ENCODE data around the gene EFNA2.

DNA sequence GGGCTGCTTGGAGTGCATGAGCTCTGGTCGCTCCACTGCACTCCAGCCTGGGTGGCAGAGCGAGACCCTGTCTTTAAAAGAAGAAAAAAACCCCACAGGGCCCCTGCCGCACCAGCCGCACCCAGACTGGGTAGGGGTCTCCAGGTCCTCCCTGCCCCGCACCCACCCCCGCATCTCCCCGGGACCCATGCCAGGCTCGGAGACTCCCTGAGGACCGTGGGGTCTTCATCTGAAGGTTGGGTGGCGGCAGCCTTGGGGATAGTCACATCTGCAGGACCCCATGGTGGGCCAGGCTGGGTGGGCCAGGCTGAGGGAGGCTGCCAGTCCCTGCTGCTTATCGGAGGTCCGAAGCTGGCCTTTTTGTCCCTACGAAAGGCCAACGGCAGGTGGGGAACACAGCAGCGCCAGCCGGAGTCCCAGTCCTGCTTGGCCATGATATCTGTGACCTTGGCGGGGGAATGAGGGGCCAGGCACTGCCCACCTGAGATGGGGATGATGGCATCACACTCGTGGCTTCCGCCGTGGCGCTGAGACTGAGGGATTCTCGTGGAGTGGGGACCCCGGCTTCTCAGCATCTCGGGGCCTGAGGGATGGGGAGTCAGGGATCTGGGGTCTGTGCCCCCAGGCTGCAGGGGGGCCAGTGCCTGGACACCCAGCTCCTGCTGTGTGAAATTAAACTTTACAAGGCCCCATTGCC lies 11.1 kb downstream of the EFNA2 start:
- TF ChIP-seq CTCF (optimal IDR thresholded peaks at IDR 0.05 in 1 of 3, IDR thresholded peaks at IDR 0.05 in 1 of 3, conservative IDR thresholded peaks at IDR 0.05 in 1 of 3; ENCODE audit: extremely low read depth in 1 of 3, insufficient read depth in 2 of 3, low read length in 3 of 3): no peak
- no peak for TF ChIP-seq EZH2 (IDR thresholded peaks at IDR 0.05; ENCODE audit: low read length)
